ENCODE results near the gene FGF2.

Gene FGF2

DNA sequence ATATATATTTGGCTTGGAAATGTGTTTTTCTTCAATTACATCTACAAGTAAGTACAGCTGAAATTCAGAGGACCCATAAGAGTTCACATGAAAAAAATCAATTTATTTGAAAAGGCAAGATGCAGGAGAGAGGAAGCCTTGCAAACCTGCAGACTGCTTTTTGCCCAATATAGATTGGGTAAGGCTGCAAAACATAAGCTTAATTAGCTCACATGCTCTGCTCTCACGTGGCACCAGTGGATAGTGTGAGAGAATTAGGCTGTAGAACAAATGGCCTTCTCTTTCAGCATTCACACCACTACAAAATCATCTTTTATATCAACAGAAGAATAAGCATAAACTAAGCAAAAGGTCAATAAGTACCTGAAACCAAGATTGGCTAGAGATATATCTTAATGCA lies 69.6 kb downstream of the FGF2 start:
- DNase-seq = no peak

DNA sequence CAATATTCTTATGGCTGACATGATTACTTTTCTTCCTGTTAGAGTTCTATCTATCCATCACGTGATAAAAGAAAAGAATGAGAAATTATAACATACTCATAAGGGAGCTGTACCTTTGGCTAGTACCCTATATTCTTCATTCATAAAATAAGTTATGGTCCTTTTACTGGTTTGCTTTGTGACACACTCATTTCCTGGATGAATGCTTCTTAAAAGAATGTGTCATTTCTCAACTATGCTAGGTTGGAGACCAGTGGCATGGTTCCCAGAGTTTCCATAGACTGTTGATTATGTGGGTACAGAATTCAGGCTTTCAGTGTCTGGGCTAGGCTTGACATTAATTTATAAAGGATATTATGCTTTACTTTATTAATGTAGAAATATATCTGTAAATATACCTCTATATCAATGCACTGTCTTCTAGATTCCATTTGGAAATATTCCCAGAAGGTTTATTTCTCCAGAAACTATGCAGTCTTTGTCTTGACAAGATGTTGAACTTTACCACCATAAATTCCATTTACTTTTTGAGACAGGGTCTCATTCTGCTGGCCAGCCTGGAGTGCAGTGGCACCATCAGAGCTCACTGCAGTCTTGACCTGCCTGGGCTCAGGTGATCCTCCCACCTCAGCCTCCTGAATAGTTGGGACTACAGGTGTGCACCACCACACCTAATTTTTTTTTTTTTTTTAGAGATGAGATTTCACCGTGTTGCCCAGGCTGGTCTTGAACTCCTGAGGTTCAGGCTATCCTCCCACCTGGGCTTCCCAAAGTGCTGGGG lies 71.9 kb downstream of the FGF2 start:
- DNase-seq = no peak

DNA sequence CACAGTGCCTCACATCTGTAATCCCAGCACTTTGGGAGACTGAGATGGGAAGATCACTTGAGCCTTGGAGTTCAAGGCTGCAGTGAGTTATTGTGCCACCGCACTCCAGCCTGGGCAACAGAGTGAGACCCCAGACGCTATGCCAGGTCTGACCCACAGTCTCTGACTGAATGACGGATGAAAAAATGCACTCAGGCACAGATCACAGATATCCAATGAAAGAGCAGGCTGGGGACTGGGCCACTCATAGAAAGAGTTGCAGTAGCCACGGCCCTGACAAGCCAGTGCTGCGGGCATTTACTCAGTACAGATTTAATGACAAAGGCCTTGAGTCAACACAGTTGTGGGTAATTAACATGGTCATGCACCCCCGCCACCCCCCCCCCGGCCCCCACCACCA lies 73.1 kb downstream of the FGF2 start:
- no peak for DNase-seq

DNA sequence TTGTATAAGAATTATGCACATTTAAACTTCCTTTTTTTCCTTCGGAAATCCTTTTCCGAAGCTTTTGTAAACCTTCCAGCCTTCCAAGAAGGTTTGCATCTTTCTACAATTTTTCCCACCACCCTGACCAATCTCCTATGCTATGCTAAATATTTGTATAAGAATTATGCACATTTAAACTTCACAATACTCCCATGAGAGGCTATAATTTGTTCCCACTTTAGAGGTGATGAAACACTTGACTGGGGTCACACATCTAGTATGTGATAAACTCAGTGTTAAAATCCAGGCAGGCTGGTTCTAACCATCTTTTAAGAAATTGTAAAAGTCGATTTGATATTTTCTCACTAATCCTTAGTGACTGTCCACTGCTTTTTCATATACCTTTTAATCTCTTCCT lies 73.7 kb downstream of the FGF2 start:
- DNase-seq = no peak

GRCh38 chr4:122901247-122902010 lies 74.8 kb downstream of the FGF2 start:
- no peak for DNase-seq

GRCh38 chr4:122903766-122904288 lies 77.2 kb downstream of the FGF2 start:
- no peak for DNase-seq

- no peak for DNase-seq
These were observed 80.3 kb downstream of the FGF2 start for GRCh38 chr4:122906859-122907305.

DNA sequence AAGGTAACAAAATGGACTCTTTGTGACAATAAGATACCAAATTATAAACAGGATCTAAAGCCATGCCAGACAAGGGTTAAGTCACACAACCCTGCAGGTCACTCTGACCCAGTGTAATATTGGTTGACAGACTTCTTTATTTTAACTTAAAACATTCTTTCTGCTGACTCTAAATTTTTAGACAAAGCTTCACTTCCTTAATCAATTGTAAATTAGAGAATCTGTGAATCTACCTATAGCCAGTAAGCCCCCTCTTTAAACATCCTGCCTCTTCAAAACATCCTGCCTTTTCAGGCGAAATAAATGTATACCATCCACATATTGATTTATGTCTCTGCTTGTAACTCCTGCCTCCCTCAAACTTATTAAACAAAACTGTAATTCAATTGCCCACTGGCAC lies 81.6 kb downstream of the FGF2 start:
- no peak for DNase-seq

DNA sequence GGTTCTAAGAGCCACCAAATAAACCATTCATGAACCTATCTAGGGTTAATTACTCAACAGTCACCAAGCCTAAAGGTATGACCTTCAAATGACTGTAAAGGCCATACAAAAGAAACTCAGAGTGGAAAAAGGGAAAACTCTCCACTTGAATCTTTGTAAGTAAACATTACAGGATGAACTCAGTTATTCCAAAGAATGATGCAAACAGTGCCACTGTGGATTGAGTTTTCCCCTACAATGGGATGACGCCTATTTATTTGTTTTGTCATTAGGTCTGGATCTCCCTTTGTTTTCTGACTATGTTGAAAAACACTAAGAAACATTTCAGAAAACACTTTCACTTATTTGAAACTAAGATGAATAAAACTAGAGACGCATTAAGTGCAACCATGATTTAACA lies 83.1 kb downstream of the FGF2 start:
- DNase-seq = no peak

- no peak for DNase-seq
These were observed 85.0 kb downstream of the FGF2 start for GRCh38 chr4:122911588-122911987.

- no peak for DNase-seq
These were observed 86.4 kb downstream of the FGF2 start for GRCh38 chr4:122912810-122913575.

- no peak for DNase-seq
These were observed 87.8 kb downstream of the FGF2 start for GRCh38 chr4:122914292-122914904.

DNA sequence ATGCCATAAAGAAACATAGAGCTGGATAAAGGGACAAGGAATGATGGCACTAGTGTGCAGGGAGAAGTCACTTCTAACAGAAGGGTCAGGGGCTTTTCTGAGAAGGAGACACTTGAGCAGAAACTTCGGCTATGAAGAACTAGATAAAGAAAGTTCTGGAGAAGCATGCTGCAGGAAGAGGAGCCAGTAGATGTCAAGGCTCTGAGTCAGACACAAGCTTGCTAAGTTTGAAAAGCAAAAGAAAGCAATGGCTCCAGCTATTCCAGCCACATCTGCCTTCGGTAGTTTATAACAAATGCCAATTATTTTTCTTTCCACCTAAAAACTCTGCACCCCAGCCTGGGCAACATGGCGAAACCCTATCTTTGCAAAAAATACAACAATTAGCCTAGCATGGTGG lies 88.3 kb downstream of the FGF2 start:
- DNase-seq = no peak

GRCh38 chr4:122917731-122918130 lies 91.1 kb downstream of the FGF2 start:
- no peak for DNase-seq

- no peak for DNase-seq
These were observed 93.8 kb downstream of the FGF2 start for GRCh38 chr4:122920473-122920872.

GRCh38 chr4:122921300-122921699 lies 94.7 kb downstream of the FGF2 start:
- DNase-seq = no peak

DNA sequence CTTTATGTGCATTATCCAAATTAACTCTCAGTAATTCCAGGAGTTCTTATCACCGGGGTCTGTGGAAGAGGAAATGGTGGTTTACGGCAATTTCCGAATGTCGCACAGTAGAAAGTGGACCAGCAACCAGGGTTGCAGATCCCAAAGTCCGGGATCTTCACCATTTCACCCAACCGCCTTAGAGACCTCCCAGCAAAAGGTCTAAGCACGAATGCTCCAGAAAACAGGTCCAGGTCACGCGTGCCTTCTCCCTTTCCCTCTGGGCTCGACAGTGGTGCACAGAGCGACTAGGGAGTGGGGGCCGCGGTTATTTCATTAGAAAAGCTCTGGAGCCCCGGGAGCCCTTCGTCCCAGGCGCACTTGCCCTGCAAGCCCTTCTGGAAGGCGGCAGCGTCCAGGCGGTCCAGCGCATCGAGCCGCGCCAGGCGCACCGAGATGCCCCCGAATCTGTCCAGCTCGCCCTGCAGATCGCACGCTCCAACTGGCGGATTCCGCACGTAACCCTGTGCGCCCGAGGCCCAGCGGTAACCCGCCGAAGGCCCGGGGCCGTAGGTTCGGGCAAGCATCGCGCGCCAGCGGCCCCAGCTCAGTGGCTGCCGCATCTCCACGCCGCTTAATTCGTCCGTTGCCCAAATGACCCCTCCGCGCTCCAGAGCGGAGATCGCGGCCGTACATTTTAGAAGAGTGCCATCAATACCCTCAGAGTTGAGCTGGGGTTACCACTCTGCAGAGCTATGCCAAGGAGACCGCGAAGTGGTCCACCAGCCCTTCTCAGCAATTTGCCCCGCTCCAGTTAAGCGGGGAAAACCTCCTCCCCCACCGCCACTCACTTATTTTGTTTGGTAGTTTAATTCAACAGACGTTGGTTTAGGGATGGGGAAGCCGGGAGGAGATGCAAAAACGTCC lies 95.6 kb downstream of the FGF2 start, which contains the start of gene NUDT6:
Gene NUDT6 (minus strand): TSS at position 627 of the 906 bp plus-strand sequence. CDS start 25 bp downstream, at position 602.
- peak; percentile 10 for DNase-seq

DNA sequence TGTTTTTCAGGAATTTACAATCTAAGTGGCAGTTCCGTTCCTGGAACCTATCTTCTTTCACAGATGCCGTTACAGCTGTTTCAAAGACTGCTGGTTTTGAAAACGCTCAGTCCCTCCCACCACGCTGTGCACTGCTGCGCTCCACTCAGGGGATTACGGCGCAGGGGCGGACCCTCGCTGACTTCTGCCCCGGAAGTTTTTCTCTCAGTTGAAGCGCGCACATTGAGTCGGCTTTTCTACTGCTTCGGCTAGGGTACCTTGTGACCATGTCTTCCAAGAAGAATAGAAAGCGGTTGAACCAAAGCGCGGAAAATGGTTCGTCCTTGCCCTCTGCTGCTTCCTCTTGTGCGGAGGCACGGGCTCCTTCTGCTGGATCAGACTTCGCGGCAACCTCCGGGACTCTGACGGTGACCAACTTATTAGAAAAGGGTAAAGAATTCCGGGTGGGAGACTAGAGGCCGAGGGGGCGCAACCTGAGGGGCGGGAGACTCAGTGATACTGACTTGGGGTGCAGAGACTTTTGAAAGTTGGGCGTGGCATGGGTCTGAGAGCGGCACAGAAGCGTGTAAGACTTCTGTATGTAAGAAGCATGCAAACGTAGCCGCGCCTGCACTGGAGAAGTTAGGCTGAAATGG lies 96.4 kb downstream of the FGF2 start:
- peak; percentile 51 for DNase-seq

DNA sequence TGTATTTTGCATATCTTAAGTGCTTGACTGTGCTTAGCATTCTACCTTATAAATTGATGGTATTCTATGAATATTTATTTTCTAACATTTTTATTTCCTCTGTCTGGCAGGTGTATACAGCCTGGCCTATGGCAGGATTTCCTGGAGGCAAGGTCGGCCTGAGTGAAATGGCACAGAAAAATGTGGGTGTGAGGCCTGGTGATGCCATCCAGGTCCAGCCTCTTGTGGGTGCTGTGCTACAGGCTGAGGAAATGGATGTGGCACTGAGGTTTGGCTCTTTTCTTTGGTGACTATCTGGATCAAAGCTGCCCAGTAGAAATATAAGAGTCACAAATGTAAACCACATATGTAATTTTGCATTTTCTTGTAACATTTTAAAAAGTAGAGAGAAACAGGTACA lies 102.3 kb downstream of the FGF2 start:
- DNase-seq = no peak

DNA sequence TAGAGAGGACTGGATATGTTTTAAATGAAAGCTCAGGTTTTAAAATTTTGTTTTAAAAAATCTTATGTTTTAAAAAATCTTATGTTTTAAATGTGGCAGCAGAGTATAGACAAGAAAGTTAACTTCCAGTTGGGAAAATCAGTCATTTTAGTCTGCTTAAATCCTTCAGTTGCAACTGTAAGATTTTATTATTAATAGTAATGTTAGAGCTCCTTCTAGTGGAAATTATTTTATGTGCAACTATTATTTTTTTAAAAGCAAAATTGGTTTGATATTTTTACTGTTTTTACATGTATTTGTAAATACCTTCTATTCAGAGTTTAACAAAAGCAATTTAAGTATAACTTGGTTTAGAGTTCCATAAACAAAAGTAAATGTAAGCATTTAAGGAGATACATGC lies 104.2 kb downstream of the FGF2 start:
- DNase-seq = peak; percentile 5

- no peak for DNase-seq
These were observed 106.1 kb downstream of the FGF2 start for GRCh38 chr4:122932763-122933162.

Measured in NCI-H510A treated with DMSO at 0.1 percent for 48 hours (cell line).